GM12874 (cell line): ENCODE results near the gene PPFIA3.

Experiments used
- CTCF ChIP-seq: IDR thresholded peaks from 2 replicates; pipeline ENCODE4 v1.5.1; 2011; ENCODE audit warnings: low read depth, mild to moderate bottlenecking, control low read depth, low read length, moderate library complexity; ENCODE audit not compliant: insufficient read depth

Gene PPFIA3

GRCh38 chr19:49150944-49151243 lies 31.6 kb downstream of the PPFIA3 start:
- no peak for TF ChIP-seq CTCF

- no peak for TF ChIP-seq CTCF
These were observed 32.1 kb downstream of the PPFIA3 start for GRCh38 chr19:49151267-49152118.

GRCh38 chr19:49152119-49152550 lies 32.8 kb downstream of the PPFIA3 start:
- TF ChIP-seq CTCF: no peak

GRCh38 chr19:49153167-49153809 lies 33.9 kb downstream of the PPFIA3 start:
- TF ChIP-seq CTCF: no peak

GRCh38 chr19:49154279-49154678 lies 34.9 kb downstream of the PPFIA3 start:
- TF ChIP-seq CTCF: no peak

GRCh38 chr19:49155005-49155819 lies 35.9 kb downstream of the PPFIA3 start, which contains the start of gene HRC:
Gene HRC, minus strand, starts transcription at chr19:49155396. Its CDS starts 159 bp downstream, at chr19:49155237.
- TF ChIP-seq CTCF: no peak

- no peak for TF ChIP-seq CTCF
These were observed 36.5 kb downstream of the PPFIA3 start for GRCh38 chr19:49155820-49156346.
